ENCODE measurements around the gene RNF141. TPM values are rescaled to one million over a fixed set of nuclear protein-coding genes. Genes with fewer than 3 reads are reported as not detected.

The RNF141 gene
- polyA plus RNA-seq, 1 of the 3 experiments (the other 2 are of a cell fraction): 6.9 TPM

DNA sequence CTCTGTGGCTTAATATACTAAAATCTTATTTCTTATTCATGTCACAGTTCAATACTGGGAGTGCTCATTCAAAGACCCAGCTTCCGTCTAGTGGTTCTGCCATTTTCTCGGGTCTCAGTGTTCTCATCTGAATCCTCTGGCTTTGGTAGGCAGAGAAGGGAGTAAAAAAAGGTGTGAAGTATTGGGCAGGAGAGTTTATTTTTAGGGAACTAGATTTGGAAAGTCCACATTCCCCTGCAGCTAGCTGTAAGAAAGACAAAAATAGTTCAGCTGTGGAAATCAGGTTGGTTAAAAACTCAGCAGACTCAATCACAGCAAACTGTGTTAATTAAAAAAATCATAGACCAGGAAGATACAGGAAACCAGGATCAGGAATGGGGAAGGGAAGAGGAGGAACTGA is 31.5 kb upstream of the RNF141 start (continued):
- TF ChIP-seq EZH2phosphoT487 (IDR thresholded peaks at IDR 0.05; ENCODE audit: borderline replicate concordance, low read depth) (no peak), JUND (IDR thresholded peaks at IDR 0.05) (no peak), SIN3A (IDR thresholded peaks at IDR 0.05; ENCODE audit: borderline replicate concordance, low read depth, low read length) (no peak), EP300 (IDR thresholded peaks at IDR 0.05; ENCODE audit: borderline replicate concordance in 1 of 2, low read depth in 1 of 2, low read length in 1 of 2) (no peak), RXRA (IDR thresholded peaks at IDR 0.05; ENCODE audit: borderline replicate concordance, low read depth) (no peak), MEF2A (IDR thresholded peaks at IDR 0.05; ENCODE audit: borderline replicate concordance, low read depth) (no peak), TCF12 (IDR thresholded peaks at IDR 0.05) (no peak), CHD2 (IDR thresholded peaks at IDR 0.05; ENCODE audit: low read length, partially characterized antibody) (no peak), RFX5 (IDR thresholded peaks at IDR 0.05; ENCODE audit: low read length) (no peak)
- TF ChIP-seq, protein P1, sequence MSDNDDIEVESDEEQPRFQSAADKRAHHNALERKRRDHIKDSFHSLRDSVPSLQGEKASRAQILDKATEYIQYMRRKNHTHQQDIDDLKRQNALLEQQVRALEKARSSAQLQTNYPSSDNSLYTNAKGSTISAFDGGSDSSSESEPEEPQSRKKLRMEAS (IDR thresholded peaks at IDR 0.05; ENCODE audit: low read depth): no peak

DNA sequence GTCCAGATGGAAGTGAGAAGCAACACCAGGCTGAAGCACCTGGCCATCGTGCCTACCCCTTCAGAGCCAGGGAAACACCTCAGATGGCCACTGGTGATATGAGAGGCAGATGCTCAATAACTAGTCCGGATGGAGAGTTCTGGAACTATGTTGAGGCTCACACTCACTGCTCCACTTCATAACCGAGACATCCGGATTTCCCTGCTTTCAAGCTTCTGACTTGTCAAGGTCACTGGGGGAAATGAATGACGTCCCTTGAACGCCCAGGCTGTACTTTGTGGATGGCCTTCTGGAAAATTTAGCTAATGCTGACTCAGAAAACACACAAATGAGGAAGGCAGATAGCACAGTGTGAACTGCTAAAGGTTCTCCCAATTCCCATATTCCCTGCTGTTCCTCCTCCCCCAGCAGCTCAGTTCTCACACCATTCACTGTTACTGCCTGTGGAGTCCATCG is 27.5 kb upstream of the RNF141 start, which contains the start of gene LYVE1:
Gene LYVE1, minus strand, starts transcription at position 180 of the 456 bp plus-strand sequence. Its CDS starts 133 bp downstream, at position 47.
- Histone ChIP-seq H3K27ac (ENCODE audit: low read depth in 2 of 2, low read length in 1 of 2) (no peak within 1 kb of the TSS), H3K4me3 (ENCODE audit: low read depth in 2 of 2, low read length in 1 of 2) (no peak within 1 kb of the TSS), H3K79me2 (ENCODE audit: insufficient read depth) (no peaks in the 10 kb centered on the region), H3K9me2 (no peaks in the 10 kb centered on the region), H3K9me3 (no peaks in the 10 kb centered on the region), H2AFZ (ENCODE audit: low read depth) (no peak within 1 kb of the TSS), H3K4me2 (no peak within 1 kb of the TSS), H3F3A (replicated peaks; ENCODE audit: insufficient read depth) (no peaks in the 10 kb centered on the region), H3K27me3 (ENCODE audit: insufficient read depth) (no peaks in the 10 kb centered on the region), H3K4me1 (ENCODE audit: control insufficient read depth in 1 of 2, insufficient read depth in 2 of 2, low read depth in 1 of 2, low read length in 1 of 2) (no peaks in the 10 kb centered on the region), H4K20me1 (ENCODE audit: insufficient read depth) (no peaks in the 10 kb centered on the region), H3K36me3 (replicated peaks in 1 of 2; ENCODE audit: control insufficient read depth in 1 of 2, insufficient read depth in 2 of 2, low read length in 1 of 2) (no peaks in the 10 kb centered on the region), H3K9ac (no peak within 1 kb of the TSS)
- POLR2A ChIA-PET: no interaction called here
- DNase-seq: no peak
- TF ChIP-seq, protein P2, sequence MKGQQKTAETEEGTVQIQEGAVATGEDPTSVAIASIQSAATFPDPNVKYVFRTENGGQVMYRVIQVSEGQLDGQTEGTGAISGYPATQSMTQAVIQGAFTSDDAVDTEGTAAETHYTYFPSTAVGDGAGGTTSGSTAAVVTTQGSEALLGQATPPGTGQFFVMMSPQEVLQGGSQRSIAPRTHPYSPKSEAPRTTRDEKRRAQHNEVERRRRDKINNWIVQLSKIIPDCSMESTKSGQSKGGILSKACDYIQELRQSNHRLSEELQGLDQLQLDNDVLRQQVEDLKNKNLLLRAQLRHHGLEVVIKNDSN (IDR thresholded peaks at IDR 0.05; ENCODE audit: borderline replicate concordance, low read depth): no peak
- TF ChIP-seq SMC3 (IDR thresholded peaks at IDR 0.05; ENCODE audit: low read depth, low read length) (no peak), MEF2A (IDR thresholded peaks at IDR 0.05; ENCODE audit: borderline replicate concordance, low read depth) (no peak), CHD2 (IDR thresholded peaks at IDR 0.05; ENCODE audit: low read length, partially characterized antibody) (no peak), YY1 (IDR thresholded peaks at IDR 0.05; ENCODE audit: low read depth) (no peak), MXI1 (IDR thresholded peaks at IDR 0.05; ENCODE audit: low read depth, low read length) (no peak), NFIC (IDR thresholded peaks at IDR 0.05; ENCODE audit: borderline replicate concordance) (no peak), RFX5 (IDR thresholded peaks at IDR 0.05; ENCODE audit: low read length) (no peak), SIN3A (IDR thresholded peaks at IDR 0.05; ENCODE audit: borderline replicate concordance, low read depth, low read length) (no peak)
- TF ChIP-seq, protein P3, sequence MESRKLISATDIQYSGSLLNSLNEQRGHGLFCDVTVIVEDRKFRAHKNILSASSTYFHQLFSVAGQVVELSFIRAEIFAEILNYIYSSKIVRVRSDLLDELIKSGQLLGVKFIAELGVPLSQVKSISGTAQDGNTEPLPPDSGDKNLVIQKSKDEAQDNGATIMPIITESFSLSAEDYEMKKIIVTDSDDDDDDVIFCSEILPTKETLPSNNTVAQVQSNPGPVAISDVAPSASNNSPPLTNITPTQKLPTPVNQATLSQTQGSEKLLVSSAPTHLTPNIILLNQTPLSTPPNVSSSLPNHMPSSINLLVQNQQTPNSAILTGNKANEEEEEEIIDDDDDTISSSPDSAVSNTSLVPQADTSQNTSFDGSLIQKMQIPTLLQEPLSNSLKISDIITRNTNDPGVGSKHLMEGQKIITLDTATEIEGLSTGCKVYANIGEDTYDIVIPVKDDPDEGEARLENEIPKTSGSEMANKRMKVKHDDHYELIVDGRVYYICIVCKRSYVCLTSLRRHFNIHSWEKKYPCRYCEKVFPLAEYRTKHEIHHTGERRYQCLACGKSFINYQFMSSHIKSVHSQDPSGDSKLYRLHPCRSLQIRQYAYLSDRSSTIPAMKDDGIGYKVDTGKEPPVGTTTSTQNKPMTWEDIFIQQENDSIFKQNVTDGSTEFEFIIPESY (IDR thresholded peaks at IDR 0.05; ENCODE audit: borderline replicate concordance, low read depth): no peak
- TF ChIP-seq, protein P4, sequence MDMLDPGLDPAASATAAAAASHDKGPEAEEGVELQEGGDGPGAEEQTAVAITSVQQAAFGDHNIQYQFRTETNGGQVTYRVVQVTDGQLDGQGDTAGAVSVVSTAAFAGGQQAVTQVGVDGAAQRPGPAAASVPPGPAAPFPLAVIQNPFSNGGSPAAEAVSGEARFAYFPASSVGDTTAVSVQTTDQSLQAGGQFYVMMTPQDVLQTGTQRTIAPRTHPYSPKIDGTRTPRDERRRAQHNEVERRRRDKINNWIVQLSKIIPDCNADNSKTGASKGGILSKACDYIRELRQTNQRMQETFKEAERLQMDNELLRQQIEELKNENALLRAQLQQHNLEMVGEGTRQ (IDR thresholded peaks at IDR 0.05; ENCODE audit: borderline replicate concordance, low read depth, low read length): no peak
- TF ChIP-seq, protein P5, sequence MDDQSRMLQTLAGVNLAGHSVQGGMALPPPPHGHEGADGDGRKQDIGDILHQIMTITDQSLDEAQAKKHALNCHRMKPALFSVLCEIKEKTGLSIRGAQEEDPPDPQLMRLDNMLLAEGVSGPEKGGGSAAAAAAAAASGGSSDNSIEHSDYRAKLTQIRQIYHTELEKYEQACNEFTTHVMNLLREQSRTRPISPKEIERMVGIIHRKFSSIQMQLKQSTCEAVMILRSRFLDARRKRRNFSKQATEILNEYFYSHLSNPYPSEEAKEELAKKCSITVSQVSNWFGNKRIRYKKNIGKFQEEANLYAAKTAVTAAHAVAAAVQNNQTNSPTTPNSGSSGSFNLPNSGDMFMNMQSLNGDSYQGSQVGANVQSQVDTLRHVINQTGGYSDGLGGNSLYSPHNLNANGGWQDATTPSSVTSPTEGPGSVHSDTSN (IDR thresholded peaks at IDR 0.05): no peak
- CTCF ChIA-PET: no interaction called here
- 58% methylated on average over 7 of the region's 7 CpGs for WGBS (ENCODE audit: low lambda C conversion rate)

All from SK-N-SH (cell line).